ENCODE measurements around the gene CLBA1.

GRCh38 chr14:104989951-104990303 lies 4.3 kb downstream of the CLBA1 start:
- TF ChIP-seq CTCF (IDR thresholded peaks at IDR 0.05) = no peak
- TF ChIP-seq POLR2A (IDR thresholded peaks at IDR 0.05) = no peak
